ENCODE results near the gene XPNPEP1.

The XPNPEP1 gene

DNA sequence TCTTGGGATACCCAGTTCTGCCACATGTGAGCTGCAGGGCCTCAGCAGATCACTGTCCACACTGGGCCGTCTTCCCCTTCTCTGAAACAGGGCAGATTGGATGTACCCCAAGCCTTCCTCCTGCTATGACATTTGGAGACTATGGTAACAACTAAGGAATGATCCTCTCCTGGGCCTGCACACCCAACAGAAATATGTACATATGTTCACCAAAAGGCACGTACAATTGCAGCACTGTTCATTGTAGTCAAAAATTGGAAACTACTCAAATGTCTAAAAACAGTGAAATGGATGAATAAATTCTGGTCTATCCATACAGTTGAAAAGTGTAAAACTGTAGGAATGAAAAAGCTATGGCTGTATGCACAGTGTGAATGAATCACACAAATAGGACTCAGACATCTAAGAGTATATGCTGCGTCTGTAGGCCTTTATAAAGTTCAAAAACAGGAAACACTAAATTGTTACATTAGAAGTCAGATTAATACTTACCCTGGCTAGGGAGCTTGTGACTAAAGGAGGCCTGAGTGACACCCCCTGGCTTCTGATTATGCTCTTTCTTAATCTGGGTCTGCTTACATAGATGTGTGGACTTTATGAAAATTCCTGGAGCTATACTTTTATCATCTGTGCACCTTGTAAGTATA is 16.1 kb upstream of the XPNPEP1 start:
- Histone ChIP-seq H3K79me2 (ENCODE audit: insufficient read depth, low read length) (no peaks in the 10 kb centered on the region), H3K4me3 (ENCODE audit: insufficient read depth, low read length, poor library complexity, severe bottlenecking) (no peak overlapping the region), H3K9me2 (replicated peaks; ENCODE audit: insufficient read depth, low read length) (no peaks in the 10 kb centered on the region), H3F3A (ENCODE audit: insufficient read depth) (no peaks in the 10 kb centered on the region), H3K9me3 (ENCODE audit: insufficient read depth, low read length) (no peaks in the 10 kb centered on the region), H3K27me3 (ENCODE audit: low read length) (no peaks in the 10 kb centered on the region), H3K36me3 (ENCODE audit: low read length) (no peaks in the 10 kb centered on the region), H4K20me1 (ENCODE audit: low read depth, low read length) (no peaks in the 10 kb centered on the region), H3K9ac (ENCODE audit: low read length) (no peak overlapping the region), H3K27ac (ENCODE audit: low read depth, low read length) (no peak overlapping the region), H3K4me2 (ENCODE audit: low read depth, low read length, poor library complexity, severe bottlenecking) (no peak overlapping the region), H2AFZ (ENCODE audit: low read depth, low read length, severe bottlenecking) (no peak overlapping the region)
- TF ChIP-seq, protein P1, sequence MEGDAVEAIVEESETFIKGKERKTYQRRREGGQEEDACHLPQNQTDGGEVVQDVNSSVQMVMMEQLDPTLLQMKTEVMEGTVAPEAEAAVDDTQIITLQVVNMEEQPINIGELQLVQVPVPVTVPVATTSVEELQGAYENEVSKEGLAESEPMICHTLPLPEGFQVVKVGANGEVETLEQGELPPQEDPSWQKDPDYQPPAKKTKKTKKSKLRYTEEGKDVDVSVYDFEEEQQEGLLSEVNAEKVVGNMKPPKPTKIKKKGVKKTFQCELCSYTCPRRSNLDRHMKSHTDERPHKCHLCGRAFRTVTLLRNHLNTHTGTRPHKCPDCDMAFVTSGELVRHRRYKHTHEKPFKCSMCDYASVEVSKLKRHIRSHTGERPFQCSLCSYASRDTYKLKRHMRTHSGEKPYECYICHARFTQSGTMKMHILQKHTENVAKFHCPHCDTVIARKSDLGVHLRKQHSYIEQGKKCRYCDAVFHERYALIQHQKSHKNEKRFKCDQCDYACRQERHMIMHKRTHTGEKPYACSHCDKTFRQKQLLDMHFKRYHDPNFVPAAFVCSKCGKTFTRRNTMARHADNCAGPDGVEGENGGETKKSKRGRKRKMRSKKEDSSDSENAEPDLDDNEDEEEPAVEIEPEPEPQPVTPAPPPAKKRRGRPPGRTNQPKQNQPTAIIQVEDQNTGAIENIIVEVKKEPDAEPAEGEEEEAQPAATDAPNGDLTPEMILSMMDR (IDR thresholded peaks at IDR 0.05; ENCODE audit: insufficient read depth, low read length, poor library complexity, severe bottlenecking) = no peak
- TF ChIP-seq EZH2phosphoT487 (conservative IDR thresholded peaks at IDR 0.05; ENCODE audit: low read length) = no peak

DNA sequence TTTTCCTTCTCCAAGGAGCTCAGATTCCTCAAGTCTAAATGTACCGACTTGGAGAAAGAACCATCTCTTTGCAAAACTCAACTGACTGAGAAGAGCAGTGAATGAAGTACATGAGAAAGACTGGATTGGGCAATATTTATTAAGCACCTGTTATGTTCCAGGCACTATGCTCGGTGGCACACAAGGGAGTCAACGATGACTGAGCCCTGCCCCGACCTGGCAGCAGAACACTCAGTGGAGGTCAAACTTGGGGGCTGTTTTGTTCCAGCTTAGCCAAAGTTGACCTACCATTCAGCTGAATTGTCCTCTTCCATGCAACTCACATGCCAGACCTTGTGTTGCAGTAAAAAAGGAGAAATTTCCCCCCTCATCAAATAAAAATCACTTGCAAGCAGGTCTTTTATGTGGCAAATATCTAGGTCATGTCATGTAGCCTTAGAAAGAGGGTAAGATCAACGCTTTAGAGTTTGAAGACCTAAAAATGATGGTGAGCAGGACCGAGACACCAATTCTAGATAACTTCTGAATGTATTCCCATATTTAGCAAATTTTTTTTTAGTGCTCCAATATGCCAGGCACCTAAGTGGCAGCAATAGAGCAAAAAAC is 14.3 kb upstream of the XPNPEP1 start:
- H3K4me3 ChIP-seq (ENCODE audit: insufficient read depth, low read length, poor library complexity, severe bottlenecking) = no peak overlapping the region
- H3K27ac ChIP-seq (ENCODE audit: low read depth, low read length) = no peak overlapping the region
- H3K9me3 ChIP-seq (ENCODE audit: insufficient read depth, low read length) = no peaks in the 10 kb centered on the region
- H3K9ac ChIP-seq (ENCODE audit: low read length) = no peak overlapping the region
- H3K4me2 ChIP-seq (ENCODE audit: low read depth, low read length, poor library complexity, severe bottlenecking) = no peak overlapping the region
- H3F3A ChIP-seq (ENCODE audit: insufficient read depth) = no peaks in the 10 kb centered on the region
- no peak overlapping the region for H2AFZ ChIP-seq (ENCODE audit: low read depth, low read length, severe bottlenecking)
- H3K79me2 ChIP-seq (ENCODE audit: insufficient read depth, low read length) = no peaks in the 10 kb centered on the region
- H4K20me1 ChIP-seq (ENCODE audit: low read depth, low read length) = no peaks in the 10 kb centered on the region
- no peaks in the 10 kb centered on the region for H3K36me3 ChIP-seq (ENCODE audit: low read length)
- H3K27me3 ChIP-seq (ENCODE audit: low read length) = no peaks in the 10 kb centered on the region
- no peaks in the 10 kb centered on the region for H3K9me2 ChIP-seq (replicated peaks; ENCODE audit: insufficient read depth, low read length)
- TF ChIP-seq EZH2phosphoT487 (conservative IDR thresholded peaks at IDR 0.05; ENCODE audit: low read length) = no peak
- TF ChIP-seq, protein P1 (IDR thresholded peaks at IDR 0.05; ENCODE audit: insufficient read depth, low read length, poor library complexity, severe bottlenecking) = no peak

DNA sequence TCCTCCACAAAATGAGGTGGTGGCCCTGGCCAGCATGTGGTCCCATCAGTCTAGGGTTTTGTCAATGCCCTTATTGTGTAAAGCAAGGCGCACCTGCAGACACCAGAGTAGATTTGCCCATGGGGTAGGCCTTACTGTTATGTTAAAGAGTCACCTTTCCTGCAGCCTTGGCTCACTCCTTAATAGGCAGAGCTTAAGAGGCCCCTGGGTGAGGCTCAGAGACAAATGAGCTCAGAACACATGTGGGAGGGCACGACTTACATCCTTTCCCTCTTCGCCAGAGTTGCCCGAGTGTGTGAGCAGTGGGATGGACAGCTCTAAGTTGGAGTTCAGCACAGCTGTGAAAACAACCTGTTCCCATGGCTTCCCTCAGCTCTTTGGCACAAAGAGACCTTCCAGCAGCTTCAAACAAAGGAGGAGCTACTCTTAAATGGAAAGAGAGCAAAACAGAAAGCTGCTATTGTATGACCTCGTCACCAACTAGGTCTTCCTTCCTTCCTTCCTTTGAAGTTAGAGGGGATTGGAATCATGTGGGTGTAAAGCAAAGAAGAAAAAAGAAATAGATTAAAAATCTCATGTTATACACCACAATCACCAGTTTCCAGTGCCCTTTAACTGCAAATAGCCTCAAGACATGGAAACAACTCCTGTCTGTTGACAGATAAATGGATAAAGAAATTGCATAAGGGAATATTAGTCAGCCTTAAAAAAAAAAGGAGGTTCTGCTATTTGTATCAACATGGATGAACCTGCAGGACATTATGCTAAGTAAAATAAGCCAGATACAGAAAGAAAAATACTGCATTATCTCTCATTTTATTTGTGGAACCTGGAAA is 11.9 kb upstream of the XPNPEP1 start:
- Histone ChIP-seq H2AFZ (ENCODE audit: low read depth, low read length, severe bottlenecking) (no peak overlapping the region), H3K36me3 (ENCODE audit: low read length) (no peaks in the 10 kb centered on the region), H3K9me2 (replicated peaks; ENCODE audit: insufficient read depth, low read length) (no peaks in the 10 kb centered on the region), H4K20me1 (ENCODE audit: low read depth, low read length) (no peaks in the 10 kb centered on the region), H3F3A (ENCODE audit: insufficient read depth) (no peaks in the 10 kb centered on the region), H3K9me3 (ENCODE audit: insufficient read depth, low read length) (no peaks in the 10 kb centered on the region), H3K79me2 (ENCODE audit: insufficient read depth, low read length) (no peaks in the 10 kb centered on the region), H3K27ac (ENCODE audit: low read depth, low read length) (no peak overlapping the region), H3K4me3 (ENCODE audit: insufficient read depth, low read length, poor library complexity, severe bottlenecking) (no peak overlapping the region), H3K4me2 (ENCODE audit: low read depth, low read length, poor library complexity, severe bottlenecking) (no peak overlapping the region), H3K9ac (ENCODE audit: low read length) (no peak overlapping the region), H3K27me3 (ENCODE audit: low read length) (no peaks in the 10 kb centered on the region)
- no peak for TF ChIP-seq EZH2phosphoT487 (conservative IDR thresholded peaks at IDR 0.05; ENCODE audit: low read length)
- TF ChIP-seq, protein P1 (IDR thresholded peaks at IDR 0.05; ENCODE audit: insufficient read depth, low read length, poor library complexity, severe bottlenecking) = no peak

Measured in SU-DHL-6 (cell line).